ENCODE results near the gene NTN4.

Gene NTN4

GRCh38 chr12:95717316-95717928 lies 73.1 kb downstream of the NTN4 start:
- no peaks in the 10 kb centered on the region for H3K4me1 ChIP-seq (ENCODE audit: control insufficient read depth in 5 of 5, insufficient read depth in 5 of 5, low read length in 5 of 5)
- H3K9ac ChIP-seq (ENCODE audit: low read length in 5 of 5) = no peak overlapping the region
- H3K27ac ChIP-seq (ENCODE audit: low read depth, low read length) = no peak overlapping the region
- H3K4me3 ChIP-seq (ENCODE audit: low read depth in 1 of 5, low read length in 5 of 5) = no peak overlapping the region
- H3K36me3 ChIP-seq (ENCODE audit: control insufficient read depth in 5 of 5, insufficient read depth in 5 of 5, low read length in 5 of 5) = peaks cover 0 to 3% (median 0%) of the 10 kb centered on the region in 5 donors
- H3K27me3 ChIP-seq (ENCODE audit: control insufficient read depth in 5 of 5, insufficient read depth in 4 of 5, low read length in 5 of 5) = no peaks in the 10 kb centered on the region
- H3K9me3 ChIP-seq (ENCODE audit: control insufficient read depth in 5 of 5, low read length in 5 of 5) = no peaks in the 10 kb centered on the region

- H3K4me1 ChIP-seq (ENCODE audit: control insufficient read depth in 5 of 5, insufficient read depth in 5 of 5, low read length in 5 of 5) = no peaks in the 10 kb centered on the region
- no peak overlapping the region for H3K9ac ChIP-seq (ENCODE audit: low read length in 5 of 5)
- no peaks in the 10 kb centered on the region for H3K27me3 ChIP-seq (ENCODE audit: control insufficient read depth in 5 of 5, insufficient read depth in 4 of 5, low read length in 5 of 5)
- peaks cover 0 to 3% (median 2%) of the 10 kb centered on the region in 5 donors for H3K36me3 ChIP-seq (ENCODE audit: control insufficient read depth in 5 of 5, insufficient read depth in 5 of 5, low read length in 5 of 5)
- H3K9me3 ChIP-seq (ENCODE audit: control insufficient read depth in 5 of 5, low read length in 5 of 5) = no peaks in the 10 kb centered on the region
- H3K4me3 ChIP-seq (ENCODE audit: low read depth in 1 of 5, low read length in 5 of 5) = no peak overlapping the region
- H3K27ac ChIP-seq (ENCODE audit: low read depth, low read length) = no peak overlapping the region
Observed at GRCh38 chr12:95715177-95715576, 75.4 kb downstream of the NTN4 start.

- Histone ChIP-seq H3K27me3 (ENCODE audit: control insufficient read depth in 5 of 5, insufficient read depth in 4 of 5, low read length in 5 of 5) (no peaks in the 10 kb centered on the region), H3K9ac (ENCODE audit: low read length in 5 of 5) (no peak overlapping the region), H3K4me1 (ENCODE audit: control insufficient read depth in 5 of 5, insufficient read depth in 5 of 5, low read length in 5 of 5) (peaks cover 0 to 2% (median 0%) of the 10 kb centered on the region in 5 donors), H3K4me3 (ENCODE audit: low read depth in 1 of 5, low read length in 5 of 5) (no peak overlapping the region), H3K36me3 (ENCODE audit: control insufficient read depth in 5 of 5, insufficient read depth in 5 of 5, low read length in 5 of 5) (peaks cover 0 to 3% (median 2%) of the 10 kb centered on the region in 5 donors), H3K27ac (ENCODE audit: low read depth, low read length) (no peak overlapping the region), H3K9me3 (ENCODE audit: control insufficient read depth in 5 of 5, low read length in 5 of 5) (no peaks in the 10 kb centered on the region)
Observed at GRCh38 chr12:95712269-95712668, 78.3 kb downstream of the NTN4 start.

GRCh38 chr12:95710386-95710785 lies 80.2 kb downstream of the NTN4 start:
- Histone ChIP-seq H3K4me1 (ENCODE audit: control insufficient read depth in 5 of 5, insufficient read depth in 5 of 5, low read length in 5 of 5) (peaks cover 0 to 2% (median 0%) of the 10 kb centered on the region in 5 donors), H3K36me3 (ENCODE audit: control insufficient read depth in 5 of 5, insufficient read depth in 5 of 5, low read length in 5 of 5) (peaks cover 2 to 3% (median 3%) of the 10 kb centered on the region in 5 donors), H3K9me3 (ENCODE audit: control insufficient read depth in 5 of 5, low read length in 5 of 5) (no peaks in the 10 kb centered on the region), H3K4me3 (ENCODE audit: low read depth in 1 of 5, low read length in 5 of 5) (no peak overlapping the region), H3K27me3 (ENCODE audit: control insufficient read depth in 5 of 5, insufficient read depth in 4 of 5, low read length in 5 of 5) (no peaks in the 10 kb centered on the region), H3K9ac (ENCODE audit: low read length in 5 of 5) (no peak overlapping the region), H3K27ac (ENCODE audit: low read depth, low read length) (no peak overlapping the region)

GRCh38 chr12:95709152-95709551 lies 81.4 kb downstream of the NTN4 start:
- H3K27me3 ChIP-seq (ENCODE audit: control insufficient read depth in 5 of 5, insufficient read depth in 4 of 5, low read length in 5 of 5) = no peaks in the 10 kb centered on the region

GRCh38 chr12:95705143-95705542 lies 85.4 kb downstream of the NTN4 start:
- H3K9ac ChIP-seq (ENCODE audit: low read length in 5 of 5) = no peak overlapping the region
- H3K4me1 ChIP-seq (ENCODE audit: control insufficient read depth in 5 of 5, insufficient read depth in 5 of 5, low read length in 5 of 5) = peaks cover 0 to 5% (median 3%) of the 10 kb centered on the region in 5 donors
- H3K9me3 ChIP-seq (ENCODE audit: control insufficient read depth in 5 of 5, low read length in 5 of 5) = no peaks in the 10 kb centered on the region
- no peak overlapping the region for H3K4me3 ChIP-seq (ENCODE audit: low read depth in 1 of 5, low read length in 5 of 5)
- no peak overlapping the region for H3K27ac ChIP-seq (ENCODE audit: low read depth, low read length)
- H3K27me3 ChIP-seq (ENCODE audit: control insufficient read depth in 5 of 5, insufficient read depth in 4 of 5, low read length in 5 of 5) = no peaks in the 10 kb centered on the region
- H3K36me3 ChIP-seq (ENCODE audit: control insufficient read depth in 5 of 5, insufficient read depth in 5 of 5, low read length in 5 of 5) = peaks cover 0 to 3% (median 0%) of the 10 kb centered on the region in 5 donors

More at GRCh38 chr12:95709152-95709551, 81.4 kb downstream of the NTN4 start:
- Histone ChIP-seq H3K4me3 (ENCODE audit: low read depth in 1 of 5, low read length in 5 of 5) (no peak overlapping the region), H3K36me3 (ENCODE audit: control insufficient read depth in 5 of 5, insufficient read depth in 5 of 5, low read length in 5 of 5) (peaks cover 2 to 3% (median 3%) of the 10 kb centered on the region in 5 donors), H3K9ac (ENCODE audit: low read length in 5 of 5) (no peak overlapping the region), H3K9me3 (ENCODE audit: control insufficient read depth in 5 of 5, low read length in 5 of 5) (no peaks in the 10 kb centered on the region), H3K27ac (ENCODE audit: low read depth, low read length) (no peak overlapping the region), H3K4me1 (ENCODE audit: control insufficient read depth in 5 of 5, insufficient read depth in 5 of 5, low read length in 5 of 5) (peaks cover 0 to 2% (median 0%) of the 10 kb centered on the region in 5 donors)

GRCh38 chr12:95703986-95704385 lies 86.6 kb downstream of the NTN4 start:
- Histone ChIP-seq H3K27me3 (ENCODE audit: control insufficient read depth in 5 of 5, insufficient read depth in 4 of 5, low read length in 5 of 5) (no peaks in the 10 kb centered on the region), H3K9ac (ENCODE audit: low read length in 5 of 5) (no peak overlapping the region), H3K36me3 (ENCODE audit: control insufficient read depth in 5 of 5, insufficient read depth in 5 of 5, low read length in 5 of 5) (peaks cover 0 to 3% (median 0%) of the 10 kb centered on the region in 5 donors), H3K4me3 (ENCODE audit: low read depth in 1 of 5, low read length in 5 of 5) (no peak overlapping the region), H3K4me1 (ENCODE audit: control insufficient read depth in 5 of 5, insufficient read depth in 5 of 5, low read length in 5 of 5) (peaks cover 0 to 9% (median 7%) of the 10 kb centered on the region in 5 donors), H3K27ac (ENCODE audit: low read depth, low read length) (no peak overlapping the region), H3K9me3 (ENCODE audit: control insufficient read depth in 5 of 5, low read length in 5 of 5) (no peaks in the 10 kb centered on the region)

GRCh38 chr12:95701722-95702418 lies 88.7 kb downstream of the NTN4 start:
- Histone ChIP-seq H3K4me1 (ENCODE audit: control insufficient read depth in 5 of 5, insufficient read depth in 5 of 5, low read length in 5 of 5) (peaks cover 0 to 9% (median 7%) of the 10 kb centered on the region in 5 donors), H3K36me3 (ENCODE audit: control insufficient read depth in 5 of 5, insufficient read depth in 5 of 5, low read length in 5 of 5) (peaks cover 0 to 3% (median 0%) of the 10 kb centered on the region in 5 donors), H3K9me3 (ENCODE audit: control insufficient read depth in 5 of 5, low read length in 5 of 5) (no peaks in the 10 kb centered on the region), H3K27me3 (ENCODE audit: control insufficient read depth in 5 of 5, insufficient read depth in 4 of 5, low read length in 5 of 5) (no peaks in the 10 kb centered on the region), H3K4me3 (ENCODE audit: low read depth in 1 of 5, low read length in 5 of 5) (no peak overlapping the region), H3K9ac (ENCODE audit: low read length in 5 of 5) (no peak overlapping the region), H3K27ac (ENCODE audit: low read depth, low read length) (no peak overlapping the region)

- Histone ChIP-seq H3K4me3 (ENCODE audit: low read depth in 1 of 5, low read length in 5 of 5) (no peak overlapping the region), H3K9me3 (ENCODE audit: control insufficient read depth in 5 of 5, low read length in 5 of 5) (no peaks in the 10 kb centered on the region), H3K27ac (ENCODE audit: low read depth, low read length) (no peak overlapping the region), H3K27me3 (ENCODE audit: control insufficient read depth in 5 of 5, insufficient read depth in 4 of 5, low read length in 5 of 5) (no peaks in the 10 kb centered on the region), H3K36me3 (ENCODE audit: control insufficient read depth in 5 of 5, insufficient read depth in 5 of 5, low read length in 5 of 5) (peaks cover 0 to 3% (median 0%) of the 10 kb centered on the region in 5 donors), H3K4me1 (ENCODE audit: control insufficient read depth in 5 of 5, insufficient read depth in 5 of 5, low read length in 5 of 5) (peaks cover 0 to 9% (median 7%) of the 10 kb centered on the region in 5 donors), H3K9ac (ENCODE audit: low read length in 5 of 5) (no peak overlapping the region)
Observed at GRCh38 chr12:95701275-95701674, 89.3 kb downstream of the NTN4 start.

- H3K9me3 ChIP-seq (ENCODE audit: control insufficient read depth in 5 of 5, low read length in 5 of 5) = no peaks in the 10 kb centered on the region
- no peak overlapping the region for H3K9ac ChIP-seq (ENCODE audit: low read length in 5 of 5)
- H3K4me1 ChIP-seq (ENCODE audit: control insufficient read depth in 5 of 5, insufficient read depth in 5 of 5, low read length in 5 of 5) = peaks cover 0 to 9% (median 7%) of the 10 kb centered on the region in 5 donors
- no peaks in the 10 kb centered on the region for H3K27me3 ChIP-seq (ENCODE audit: control insufficient read depth in 5 of 5, insufficient read depth in 4 of 5, low read length in 5 of 5)
- no peak overlapping the region for H3K27ac ChIP-seq (ENCODE audit: low read depth, low read length)
- H3K4me3 ChIP-seq (ENCODE audit: low read depth in 1 of 5, low read length in 5 of 5) = no peak overlapping the region
- no peaks in the 10 kb centered on the region for H3K36me3 ChIP-seq (ENCODE audit: control insufficient read depth in 5 of 5, insufficient read depth in 5 of 5, low read length in 5 of 5)
Observed at GRCh38 chr12:95700316-95700785, 90.2 kb downstream of the NTN4 start.
